ENCODE measurements around the gene G0S2.
"Not testable (repeated sequence)": the region's sequence is repeated elsewhere in the genome, so short reads cannot be mapped to it uniquely, and the experiment has no call there.

The G0S2 gene

DNA sequence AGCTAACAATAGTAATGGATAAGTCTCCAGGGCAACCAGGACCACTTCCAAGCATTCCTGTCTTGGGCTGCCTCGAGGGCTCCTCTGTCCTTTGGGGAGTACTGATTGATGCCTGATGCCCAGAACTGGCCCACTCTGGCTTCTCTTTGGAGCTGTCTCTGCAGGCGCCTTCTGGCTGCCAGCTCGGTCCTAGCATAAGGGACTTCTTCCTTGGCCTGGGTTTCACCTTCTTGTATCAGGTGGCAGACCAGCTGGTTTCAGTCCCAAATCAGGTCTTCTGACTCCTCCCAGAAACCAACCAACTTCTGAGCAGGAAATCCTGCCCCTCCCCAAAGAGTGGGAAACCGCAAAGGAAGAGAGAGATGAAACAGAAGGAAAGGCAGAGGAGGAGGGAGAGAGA lies 10.6 kb downstream of the G0S2 start:
- DNase-seq = no peak

DNA sequence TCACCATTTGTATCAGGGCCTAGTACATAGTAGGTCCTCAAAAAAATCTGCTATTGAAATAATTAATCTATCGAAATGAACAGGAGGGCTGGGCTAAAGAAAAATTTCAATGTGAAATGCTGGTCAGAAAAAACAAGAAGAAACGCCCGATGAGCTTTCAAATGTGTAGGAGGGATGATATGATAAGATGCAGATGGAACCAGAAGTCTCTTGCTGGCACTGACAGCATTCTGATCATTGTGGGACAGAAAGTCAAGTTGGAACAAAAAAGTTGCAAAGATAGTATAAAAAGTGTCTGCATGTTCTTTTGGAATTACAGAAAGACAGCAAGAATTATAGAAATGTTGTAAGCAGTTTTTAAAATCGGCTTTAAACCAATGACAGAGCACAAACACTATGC lies 11.1 kb downstream of the G0S2 start:
- DNase-seq = no peak

DNA sequence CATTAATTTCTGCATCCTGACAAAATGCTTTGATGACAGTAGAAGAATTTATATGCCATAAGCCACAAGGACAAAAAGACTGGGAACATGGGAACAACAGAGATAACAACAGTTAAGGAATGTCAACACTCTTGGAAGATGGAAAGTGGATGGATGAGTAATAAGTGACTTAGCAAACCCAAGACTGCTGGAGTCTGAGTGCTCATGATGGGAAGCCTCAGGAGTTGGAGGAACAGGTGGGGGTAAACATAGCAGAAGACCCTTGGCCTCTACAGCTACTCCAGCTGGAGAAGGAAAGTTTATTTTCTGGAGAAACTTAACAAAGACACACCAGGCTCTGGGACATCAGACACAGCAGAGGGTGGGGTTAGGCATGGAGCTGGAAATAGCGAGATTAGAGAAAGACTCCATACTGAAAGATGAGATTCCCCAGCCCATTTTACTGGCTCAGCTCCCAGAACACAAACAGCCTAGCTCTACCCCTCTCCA lies 13.6 kb downstream of the G0S2 start:
- no peak for DNase-seq

DNA sequence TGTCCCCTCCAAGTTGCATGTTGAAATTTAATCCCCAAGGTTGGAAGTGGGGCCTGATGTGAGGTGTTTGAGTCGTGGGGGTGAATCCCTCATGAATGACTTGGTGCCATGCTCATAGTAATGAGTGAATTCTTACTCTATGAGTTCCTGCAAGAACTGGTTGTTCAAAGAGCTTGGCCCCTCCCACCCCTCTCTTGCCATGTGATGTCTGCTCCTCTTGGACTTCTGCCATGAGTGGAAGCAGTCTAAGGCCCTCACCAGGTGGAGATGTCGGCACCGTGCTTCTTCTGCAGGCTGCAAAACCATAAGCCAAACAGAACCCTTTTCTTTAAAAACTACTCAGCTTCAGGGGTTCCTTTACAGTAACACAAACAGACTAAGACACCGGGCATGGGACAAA lies 14.3 kb downstream of the G0S2 start:
- no peak for DNase-seq

DNA sequence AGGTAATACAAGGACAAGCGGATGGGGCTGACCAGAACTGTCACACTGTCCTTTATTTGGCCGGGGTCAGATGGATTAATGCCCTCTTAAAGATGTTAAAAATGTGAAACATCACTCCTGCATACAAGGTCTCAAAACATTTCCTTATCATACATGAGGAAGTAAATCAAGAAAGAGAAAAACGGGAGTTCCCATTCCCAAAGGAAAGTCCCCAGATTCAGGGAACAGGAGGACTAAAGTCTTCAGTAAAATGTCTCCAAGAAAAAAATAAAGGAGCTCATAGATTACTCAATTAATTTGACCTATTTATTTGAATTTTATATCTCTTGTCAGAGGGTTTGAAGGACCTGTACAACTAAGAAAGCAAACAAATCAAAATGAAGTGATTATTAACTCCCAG lies 16.0 kb downstream of the G0S2 start:
- DNase-seq = no peak

GRCh38 chr1:209692296-209692695 lies 17.1 kb downstream of the G0S2 start:
- no peak for DNase-seq

- peak; percentile 70 to 79 for DNase-seq
Observed at GRCh38 chr1:209692745-209693504, 17.7 kb downstream of the G0S2 start.

- DNase-seq = no peak
Observed at GRCh38 chr1:209696673-209697072, 21.5 kb downstream of the G0S2 start.

DNA sequence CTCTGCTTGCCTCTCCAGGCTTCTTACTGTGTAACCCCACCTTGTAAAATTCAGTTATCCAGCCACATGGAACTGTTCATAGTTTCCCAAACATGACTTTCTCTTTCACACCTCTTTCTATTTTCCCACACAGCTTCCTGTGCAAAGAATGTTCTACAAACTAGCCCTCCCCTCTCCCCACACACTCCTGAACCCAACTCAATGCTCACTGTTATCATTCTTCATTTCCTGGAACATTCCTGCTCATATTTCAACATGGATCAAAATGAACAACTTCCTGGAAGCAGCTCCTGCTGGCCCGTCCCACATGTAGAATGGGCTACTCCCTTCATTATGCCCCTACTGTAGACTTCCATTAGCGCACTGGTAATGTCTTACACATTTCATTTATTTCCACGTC lies 21.9 kb downstream of the G0S2 start:
- no peak for DNase-seq

- DNase-seq = not testable (repeated sequence)
Observed at GRCh38 chr1:209700686-209701085, 25.5 kb downstream of the G0S2 start.

GRCh38 chr1:209702832-209703231 lies 27.6 kb downstream of the G0S2 start:
- no peak for DNase-seq

- DNase-seq = no peak
Observed at GRCh38 chr1:209703834-209704504, 28.8 kb downstream of the G0S2 start.

DNA sequence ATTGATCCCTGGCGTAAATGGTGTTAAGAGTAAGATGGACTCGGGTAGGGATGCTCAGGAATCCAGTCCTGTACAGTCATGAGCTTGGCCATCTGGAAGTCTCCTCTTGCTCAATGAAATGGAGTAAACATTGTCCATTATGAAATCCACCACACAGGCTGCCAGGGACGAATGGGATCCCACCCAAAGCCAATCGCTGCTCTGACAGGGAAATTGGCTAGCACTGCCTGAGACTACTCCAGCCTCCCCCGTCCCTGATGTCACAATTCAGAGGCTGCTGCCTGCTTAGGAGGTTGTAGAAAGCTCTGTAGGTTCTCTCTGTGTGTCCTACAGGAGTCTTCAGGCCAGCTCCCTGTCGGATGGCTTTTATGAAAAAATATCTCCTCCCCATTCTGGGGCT lies 29.4 kb downstream of the G0S2 start, which contains the start of gene HSD11B1:
TSS of gene HSD11B1 (plus strand) at position 263 of the 400 bp plus-strand sequence. CDS start at position 360, 97 bp downstream.
- no peak for DNase-seq

DNA sequence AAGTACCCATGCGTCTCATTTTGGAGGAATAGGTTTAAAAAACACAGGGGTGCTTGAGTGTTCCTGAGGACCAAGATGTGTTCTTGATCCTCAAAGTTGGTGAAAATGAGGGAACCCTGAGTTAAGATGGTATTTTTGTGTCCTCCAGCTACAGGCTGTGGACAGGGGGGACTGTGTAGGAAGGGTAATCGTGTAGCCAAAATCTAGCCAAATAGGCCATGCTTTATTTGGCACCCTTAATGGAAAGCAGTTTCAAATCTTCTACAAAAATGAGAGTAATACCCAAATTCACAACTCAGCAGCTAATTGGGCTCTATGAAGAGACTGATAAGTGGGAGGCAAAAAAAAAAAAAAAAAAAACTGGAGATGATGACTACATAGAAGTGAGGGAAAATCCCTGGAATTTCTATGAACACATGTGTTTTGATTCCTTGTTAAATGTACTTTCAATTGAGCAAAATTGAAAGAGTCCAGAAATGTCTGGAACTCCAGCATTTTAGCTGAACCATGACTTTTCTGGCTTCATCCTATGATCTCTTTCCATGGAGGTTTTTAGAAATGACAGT lies 29.9 kb downstream of the G0S2 start:
- no peak for DNase-seq

GRCh38 chr1:209706622-209707021 lies 31.4 kb downstream of the G0S2 start:
- no peak for DNase-seq

GRCh38 chr1:209707308-209707707 lies 32.1 kb downstream of the G0S2 start:
- DNase-seq = no peak

DNA sequence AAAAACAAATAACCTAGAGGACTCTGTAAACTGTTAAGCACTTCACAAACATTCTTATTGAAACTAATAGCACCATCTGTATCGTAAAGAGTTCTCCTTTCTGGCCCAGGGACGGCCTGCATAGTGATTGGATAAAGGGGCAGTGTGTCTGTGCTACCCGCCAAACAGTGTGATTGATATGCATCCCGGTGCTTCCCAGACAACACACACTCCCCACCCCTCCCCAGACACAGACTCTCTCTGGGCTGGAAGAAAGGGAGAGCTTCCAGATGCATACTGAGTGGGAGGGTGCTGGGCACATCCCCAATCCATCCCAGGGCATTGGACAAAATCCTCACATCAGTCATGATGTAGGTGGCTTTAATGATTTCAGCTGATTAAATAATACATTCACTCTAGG lies 33.1 kb downstream of the G0S2 start:
- DNase-seq = no peak

- no peak for DNase-seq
Observed at GRCh38 chr1:209710093-209710492, 34.9 kb downstream of the G0S2 start.

- DNase-seq = no peak
Observed at GRCh38 chr1:209710847-209711246, 35.6 kb downstream of the G0S2 start.

DNA sequence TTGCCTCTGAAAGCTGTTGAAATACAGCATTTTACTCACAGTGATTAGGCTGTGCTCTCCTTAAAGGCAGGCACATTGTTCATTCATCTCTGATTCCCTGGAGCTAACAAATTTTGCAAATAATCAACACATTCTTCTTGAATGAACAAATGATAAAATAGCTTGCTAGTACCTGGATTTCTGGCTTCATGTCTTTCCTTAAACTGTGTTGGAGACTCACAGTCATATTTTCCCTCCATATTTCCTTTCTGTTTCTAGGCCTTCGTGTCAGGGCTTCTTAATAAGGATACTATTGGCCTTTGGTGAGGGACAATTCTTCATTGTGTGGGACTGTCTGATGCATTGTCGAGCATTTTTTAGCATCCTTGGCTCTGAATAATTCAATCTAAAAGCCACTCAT lies 39.1 kb downstream of the G0S2 start:
- DNase-seq = no peak

DNA sequence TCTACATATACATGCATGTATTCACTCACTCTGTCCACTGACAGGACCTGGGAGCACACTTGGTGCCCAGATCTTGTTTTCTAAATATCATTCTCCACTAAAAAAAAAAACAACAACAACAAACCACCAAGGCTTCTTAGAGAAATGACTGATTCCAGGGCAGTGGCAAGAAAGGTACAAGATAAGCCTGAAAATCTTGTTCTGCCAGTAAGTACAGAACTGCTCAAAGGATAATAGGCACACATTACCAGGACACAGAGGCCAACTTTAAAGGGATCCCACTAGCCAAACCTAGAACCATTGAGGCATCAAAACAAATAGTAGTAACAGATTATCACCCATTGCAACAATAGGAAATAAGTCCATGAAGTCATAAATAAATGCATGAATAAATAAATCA lies 40.1 kb downstream of the G0S2 start:
- no peak for DNase-seq

DNA sequence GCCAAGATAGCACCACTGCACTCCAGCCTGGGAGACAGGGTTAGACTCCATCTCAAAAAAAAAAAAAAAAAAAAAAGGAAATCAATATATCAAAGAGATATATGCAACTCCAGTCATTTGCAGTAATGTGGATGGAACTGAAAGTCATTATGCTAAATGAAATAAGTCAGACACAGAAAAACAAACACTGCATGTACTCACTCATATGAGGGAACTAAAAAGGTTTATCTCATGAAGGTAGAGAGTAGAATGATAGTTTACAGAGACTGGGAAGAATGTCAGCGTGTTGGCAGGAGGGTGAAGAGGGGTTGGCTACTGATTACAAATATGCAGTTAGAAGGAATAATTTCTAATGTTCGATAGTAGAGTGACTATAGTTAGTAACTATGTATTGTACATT lies 42.6 kb downstream of the G0S2 start:
- DNase-seq = no peak

DNA sequence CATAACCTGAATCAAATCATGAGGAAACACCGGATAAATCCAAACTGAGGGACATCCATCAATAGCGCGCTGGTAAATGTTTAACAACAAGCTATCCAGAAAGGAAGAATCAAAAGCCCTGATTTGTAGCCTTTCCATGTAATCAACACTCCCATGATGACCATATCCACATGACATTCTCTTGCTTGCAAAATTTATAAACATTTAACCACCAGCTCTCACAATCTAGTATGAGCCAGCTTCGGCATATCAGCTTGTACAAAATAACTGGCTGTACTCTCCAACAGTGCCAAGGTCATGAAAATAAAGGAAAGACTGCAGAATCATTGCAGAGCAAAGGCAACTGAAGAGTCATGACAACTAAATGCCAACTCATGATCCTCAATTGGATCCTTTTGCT lies 45.1 kb downstream of the G0S2 start:
- DNase-seq = no peak

- DNase-seq = no peak
Observed at GRCh38 chr1:209720826-209721225, 45.6 kb downstream of the G0S2 start.

Measured in activated CD4-positive, alpha-beta T cell treated with anti-CD3 and anti-CD28 coated beads for 4 hours (primary cell).